Spleen (tissue), 11 donors: ENCODE data around the gene LRRC74B. TPM values are rescaled to one million over a fixed set of nuclear protein-coding genes. Genes with fewer than 3 reads are reported as not detected.

Source experiments
- DNase-seq: peaks from one replicate; pipeline ENCODE4 v3.0.0-alpha.2; 2020
- H3K27ac ChIP-seq, 8 donors: fragments of 200-600 bp; sonication (generic) in 7 of 8; 1 replicate in 4 of 8; 2 replicates in 4 of 8; pipeline versions ENCODE4 v1.5.0 to v1.8.0; 2016 to 2021; ENCODE audit warnings: inconsistent platforms in 4 of 8, mild to moderate bottlenecking in 4 of 8, moderate library complexity in 1 of 8
- H3K27me3 ChIP-seq, 7 donors: fragments of 200-600 bp; sonication (generic) in 6 of 7; replicated peaks in 1 of 7; 1 replicate in 4 of 7; 2 replicates in 3 of 7; pipeline versions ENCODE4 v1.5.0 to v1.8.0; 2016 to 2021; ENCODE audit warnings: inconsistent platforms in 3 of 7, mild to moderate bottlenecking in 1 of 7
- H3K36me3 ChIP-seq, 6 donors: fragments of 200-600 bp; sonication (generic) in 5 of 6; 1 replicate in 4 of 6; 2 replicates in 2 of 6; pipeline versions ENCODE4 v1.5.0 to v1.8.0; 2016 to 2021; ENCODE audit warnings: inconsistent platforms in 2 of 6
- H3K4me1 ChIP-seq, 6 donors: fragments of 200-600 bp; sonication (generic) in 5 of 6; 1 replicate in 3 of 6; 2 replicates in 3 of 6; pipeline versions ENCODE4 v1.5.0 to v1.8.0; 2016 to 2021; ENCODE audit warnings: inconsistent platforms in 3 of 6
- H3K4me3 ChIP-seq, 8 donors: fragments of 200-600 bp; sonication (generic) in 7 of 8; 1 replicate in 4 of 8; 2 replicates in 4 of 8; pipeline versions ENCODE4 v1.5.0 to v1.8.0; 2016 to 2021; ENCODE audit warnings: inconsistent platforms in 4 of 8, mild to moderate bottlenecking in 4 of 8, moderate library complexity in 2 of 8
- H3K9me3 ChIP-seq, 8 donors: fragments of 200-600 bp; sonication (generic) in 7 of 8; 1 replicate in 4 of 8; 2 replicates in 4 of 8; pipeline versions ENCODE4 v1.5.0 to v1.8.0; 2016 to 2021; ENCODE audit warnings: inconsistent platforms in 4 of 8
- CTCF ChIP-seq, 11 experiments: fragments of 200-600 bp in 7 of 11; fragments of 450-650 bp in 4 of 11; sonication (generic) in 4 of 11; IDR thresholded peaks in 8 of 11; conservative IDR thresholded peaks in 3 of 11; 1 replicate in 7 of 11; 2 replicates in 4 of 11; pipeline versions ENCODE4 v1.4.0 to v1.8.0; 2016 to 2021; ENCODE audit warnings: antibody characterized with exemption in 11 of 11, inconsistent platforms in 4 of 11, mild to moderate bottlenecking in 1 of 11
- POLR2A ChIP-seq, 3 donors: fragments of 450-650 bp; IDR thresholded peaks; one replicate each; pipeline ENCODE4 v1.5.1; 2017; ENCODE audit warnings: antibody characterized with exemption in 3 of 3, mild to moderate bottlenecking in 1 of 3
- POLR2AphosphoS5 ChIP-seq, 3 donors: sonication (generic); formaldehyde crosslinking; IDR thresholded peaks; one replicate each; pipeline ENCODE4 v1.5.1; 2017; ENCODE audit warnings: antibody characterized with exemption in 3 of 3
- WGBS, 5 donors: extraction: QIAGEN DNeasy Blood & Tissue Kit in 3 of 5; methylation state at CpG; one replicate each; pipeline versions ENCODE4 v1.1.5 to v1.1.7; 2013 to 2018; 5-methylcytosine and 5-hydroxymethylcytosine counted together
- intact Hi-C: fragments of 100-400 bp; cut with DNase I; formaldehyde crosslinking; loops from one replicate; pipeline ENCODE4 v1.15.0; 2023; ENCODE audit warnings: low total_unique reads
- polyA plus RNA-seq, 3 donors: library from polyadenylated mRNA; stranded (reverse); fragments of 200-250 nt; gene quantifications; one replicate each; pipeline ENCODE4 v1.2.1, GENCODE V29; 2013
- total RNA-seq, 7 donors: library from RNA; depleted of rRNA in 3 of 7; stranded (reverse); fragments of >200 nt in 3 of 7; fragmentation: NEBNext Ultra II Directional in 4 of 7; extraction: Animal tissue kit (Norgen Biotek cat#: 25700) in 4 of 7; gene quantifications; one replicate each; pipeline versions ENCODE4 v1.1.0 to v1.2.1, GENCODE V29; 2016 to 2021
- donor health status: healthy with polysubstance abuse.
- donor health status: DM: no; HTN: no; CAD: no; lungs with moderate emphysema.
- donor health status: DM: no; HTN: no; CAD: no.
- donor health status: Bipolar disorder and iron deficiency.
- donor health status: healthy.
- donor health status: DM: no; HTN: no; CAD: no.
- donor health status: DM: yes; HTN: yes; CAD: no.

Gene LRRC74B
- total and polyA plus RNA-seq, 10 donors: 0.03 TPM; not detected in 9

DNA sequence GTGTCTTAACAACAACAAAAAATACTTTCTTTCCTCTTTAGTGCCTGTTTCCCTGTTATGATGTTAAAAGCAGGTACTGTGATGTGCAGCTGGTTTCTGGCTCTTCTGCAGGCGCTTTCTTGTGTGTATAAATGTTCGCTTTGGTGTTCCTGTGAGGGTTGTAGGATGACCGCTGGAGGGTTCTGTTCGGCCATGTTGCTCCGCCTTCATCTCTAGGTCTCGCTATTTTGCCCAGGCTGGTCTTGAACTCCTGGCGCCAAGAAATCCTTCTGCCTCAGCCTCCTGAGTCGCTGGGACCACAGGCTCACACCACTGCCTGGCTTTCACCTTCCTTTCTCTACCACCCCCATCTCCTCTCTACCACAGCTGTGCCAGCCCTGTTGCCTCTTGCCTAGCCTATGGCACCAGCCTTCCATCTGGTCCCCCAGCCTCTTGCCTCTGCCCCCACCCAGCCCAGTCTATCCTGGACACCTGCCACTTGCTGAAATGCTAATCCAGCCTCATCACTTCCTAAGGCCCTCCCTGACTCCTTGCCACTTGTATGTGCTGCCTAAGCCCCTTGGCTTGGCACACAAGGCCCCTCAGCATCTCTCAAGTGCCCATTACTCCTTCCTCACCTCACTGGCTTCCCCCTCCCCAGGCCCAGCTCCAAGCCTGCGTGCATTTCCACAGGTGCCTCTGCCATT lies 5.5 kb downstream of the LRRC74B start:
- Histone ChIP-seq H3K36me3 (no peaks in the 10 kb centered on the region), H3K9me3 (no peaks in the 10 kb centered on the region), H3K4me3 (no peak overlapping the region), H3K4me1 (peaks cover 0 to 9% (median 4%) of the 10 kb centered on the region in 6 donors), H3K27me3 (peaks cover 0 to 16% (median 0%) of the 10 kb centered on the region in 7 donors), H3K27ac (no peak overlapping the region)
- TF ChIP-seq CTCF (IDR thresholded peaks at IDR 0.05 in 8 of 11, conservative IDR thresholded peaks at IDR 0.05 in 3 of 11): no peak
- TF ChIP-seq POLR2A (IDR thresholded peaks at IDR 0.05): no peak
- no peak for TF ChIP-seq POLR2AphosphoS5 (IDR thresholded peaks at IDR 0.05)
- DNase-seq: peak; percentile 61
- intact Hi-C loops: no loop called here
- WGBS, 5 donors: 83 to 88% (median 85%) methylated on average over 9 of the region's 9 CpGs

- 66 to 77% (median 76%) methylated on average over 8 of the region's 8 CpGs for WGBS, 5 donors
Observed at GRCh38 chr22:21051831-21052400, 6.2 kb downstream of the LRRC74B start.

DNA sequence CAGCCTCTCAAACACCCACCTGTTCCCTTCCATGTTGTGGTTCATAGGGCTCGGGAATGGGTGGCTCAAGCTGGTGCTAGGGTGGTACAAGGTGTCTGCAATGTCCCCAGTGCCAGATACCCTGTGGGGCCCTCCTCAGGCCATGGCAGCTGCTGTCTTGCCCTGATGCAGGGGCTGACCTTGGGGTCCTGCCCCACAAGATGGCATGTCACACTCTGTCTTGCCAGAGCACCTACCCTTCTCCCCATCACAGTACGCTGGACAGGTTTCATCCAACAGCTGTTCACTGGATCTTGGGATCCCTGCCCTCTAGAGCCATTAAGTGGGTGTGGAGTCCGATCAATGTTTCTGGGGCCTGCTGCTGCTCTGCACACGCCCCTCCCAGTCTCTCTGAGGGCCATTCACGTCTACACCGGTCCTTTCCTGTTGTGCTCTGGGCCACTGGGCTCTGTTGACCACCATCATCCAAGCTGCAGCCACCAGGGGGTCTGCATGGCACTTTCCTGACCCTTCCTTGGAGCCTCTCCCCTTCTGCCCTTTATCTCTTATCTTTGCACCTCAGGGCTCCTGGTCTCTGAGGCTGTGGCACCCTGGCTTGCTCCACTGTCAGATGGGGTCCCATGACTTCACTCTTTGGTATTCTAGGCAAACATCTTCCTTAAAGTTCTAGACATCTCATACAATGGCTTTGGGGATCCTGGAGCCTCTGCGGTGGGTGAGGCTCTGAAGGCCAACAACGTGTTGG lies 7.1 kb downstream of the LRRC74B start:
- H3K27me3 ChIP-seq: peaks cover 0 to 24% (median 0%) of the 10 kb centered on the region in 7 donors
- peak; percentile 37 for DNase-seq
- 81 to 89% (median 83%) methylated on average over 8 of the region's 8 CpGs for WGBS, 5 donors
- no peak overlapping the region for H3K4me3 ChIP-seq
- H3K9me3 ChIP-seq: no peaks in the 10 kb centered on the region
- no peaks in the 10 kb centered on the region for H3K36me3 ChIP-seq
- H3K27ac ChIP-seq: no peak overlapping the region
- H3K4me1 ChIP-seq: peaks cover 0 to 9% (median 4%) of the 10 kb centered on the region in 6 donors
- intact Hi-C loops: no loop called here
- TF ChIP-seq POLR2A (IDR thresholded peaks at IDR 0.05) (no peak), CTCF (IDR thresholded peaks at IDR 0.05 in 8 of 11, conservative IDR thresholded peaks at IDR 0.05 in 3 of 11) (no peak), POLR2AphosphoS5 (IDR thresholded peaks at IDR 0.05) (no peak)

More at GRCh38 chr22:21051831-21052400, 6.2 kb downstream of the LRRC74B start:
- Histone ChIP-seq H3K4me3 (no peak overlapping the region), H3K27ac (no peak overlapping the region), H3K27me3 (peaks cover 0 to 21% (median 0%) of the 10 kb centered on the region in 7 donors), H3K36me3 (no peaks in the 10 kb centered on the region), H3K4me1 (peaks cover 0 to 9% (median 4%) of the 10 kb centered on the region in 6 donors), H3K9me3 (no peaks in the 10 kb centered on the region)
- peak; percentile 45 for DNase-seq
- TF ChIP-seq POLR2A (IDR thresholded peaks at IDR 0.05): no peak
- TF ChIP-seq CTCF (IDR thresholded peaks at IDR 0.05 in 8 of 11, conservative IDR thresholded peaks at IDR 0.05 in 3 of 11): no peak
- no peak for TF ChIP-seq POLR2AphosphoS5 (IDR thresholded peaks at IDR 0.05)
- intact Hi-C loops: no loop called here
